Nephron (organoid): ENCODE results near the gene CLDN1.

Source experiments
- H3K27ac Mint-ChIP-seq, 3 experiments: 2 replicates each; pipeline ENCODE4 v1.8.0; 2020; ENCODE audit warnings: mixed read lengths in 3 of 3, mild to moderate bottlenecking in 2 of 3, moderate library complexity in 1 of 3
- H3K27me3 Mint-ChIP-seq: 2 replicates; pipeline ENCODE4 v1.8.0; 2021; ENCODE audit warnings: low read depth, mild to moderate bottlenecking, moderate library complexity, mixed read lengths
- H3K36me3 Mint-ChIP-seq: 2 replicates; pipeline ENCODE4 v1.8.0; 2020; ENCODE audit warnings: low read depth, mixed read lengths
- H3K4me1 Mint-ChIP-seq: 2 replicates; pipeline ENCODE4 v1.8.0; 2020; ENCODE audit warnings: mixed read lengths
- H3K4me3 Mint-ChIP-seq, 3 experiments: 2 replicates each; pipeline ENCODE4 v1.8.0; 2020; ENCODE audit warnings: mild to moderate bottlenecking in 3 of 3, mixed read lengths in 3 of 3, moderate library complexity in 2 of 3
- H3K9me3 Mint-ChIP-seq: 2 replicates; pipeline ENCODE4 v1.8.0; 2020; ENCODE audit warnings: mixed read lengths
- TF ChIP-seq, protein P1 (sequence below), 3 experiments: fragments of 200-600 bp; sonication (generic); IDR thresholded peaks; one replicate each; pipeline ENCODE4 v1.5.0; 2021; ENCODE audit warnings: antibody characterized with exemption in 3 of 3; ENCODE audit not compliant: unreplicated experiment in 3 of 3

CLDN1 gene, protein sequence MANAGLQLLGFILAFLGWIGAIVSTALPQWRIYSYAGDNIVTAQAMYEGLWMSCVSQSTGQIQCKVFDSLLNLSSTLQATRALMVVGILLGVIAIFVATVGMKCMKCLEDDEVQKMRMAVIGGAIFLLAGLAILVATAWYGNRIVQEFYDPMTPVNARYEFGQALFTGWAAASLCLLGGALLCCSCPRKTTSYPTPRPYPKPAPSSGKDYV

DNA sequence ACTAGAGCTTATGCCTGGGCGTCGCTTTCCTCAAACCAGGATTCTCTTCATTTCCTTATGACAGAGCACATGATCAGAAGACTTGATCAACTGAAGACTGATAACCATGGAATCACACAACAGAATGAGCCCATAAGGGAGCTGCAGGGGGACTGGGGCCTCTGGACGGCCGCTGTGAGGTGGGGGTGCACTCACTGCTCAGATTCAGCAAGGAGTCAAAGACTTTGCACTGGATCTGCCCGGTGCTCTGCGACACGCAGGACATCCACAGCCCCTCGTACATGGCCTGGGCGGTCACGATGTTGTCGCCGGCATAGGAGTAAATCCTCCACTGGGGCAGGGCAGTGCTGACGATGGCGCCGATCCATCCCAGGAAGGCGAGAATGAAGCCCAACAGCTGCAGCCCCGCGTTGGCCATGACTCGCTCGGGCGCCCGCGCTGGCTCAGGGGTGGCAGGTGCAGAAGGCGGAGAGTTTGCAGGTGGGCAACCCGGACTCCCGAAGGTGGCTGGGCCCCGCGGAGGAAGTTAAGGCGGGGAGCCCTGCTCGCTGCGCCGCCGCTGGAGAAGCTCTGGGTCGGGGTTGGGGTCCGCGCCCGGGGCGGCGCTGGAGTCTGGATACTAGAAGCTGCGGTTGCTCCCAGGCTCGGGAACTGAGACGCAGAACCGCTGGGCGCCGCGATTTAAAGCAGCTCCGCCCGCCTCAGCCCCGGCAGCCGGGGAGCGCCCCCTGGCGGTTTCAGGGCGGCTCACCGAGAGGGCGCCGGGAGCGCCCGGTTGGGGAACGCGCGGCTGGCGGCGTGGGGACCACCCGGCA is at the start of gene CLDN1:
TSS of gene CLDN1 (minus strand) at position 658 of the 815 bp plus-strand sequence. CDS start at position 418, 240 bp downstream.
- no peaks in the 10 kb centered on the region for H3K9me3 Mint-ChIP-seq
- TF ChIP-seq, protein P1, sequence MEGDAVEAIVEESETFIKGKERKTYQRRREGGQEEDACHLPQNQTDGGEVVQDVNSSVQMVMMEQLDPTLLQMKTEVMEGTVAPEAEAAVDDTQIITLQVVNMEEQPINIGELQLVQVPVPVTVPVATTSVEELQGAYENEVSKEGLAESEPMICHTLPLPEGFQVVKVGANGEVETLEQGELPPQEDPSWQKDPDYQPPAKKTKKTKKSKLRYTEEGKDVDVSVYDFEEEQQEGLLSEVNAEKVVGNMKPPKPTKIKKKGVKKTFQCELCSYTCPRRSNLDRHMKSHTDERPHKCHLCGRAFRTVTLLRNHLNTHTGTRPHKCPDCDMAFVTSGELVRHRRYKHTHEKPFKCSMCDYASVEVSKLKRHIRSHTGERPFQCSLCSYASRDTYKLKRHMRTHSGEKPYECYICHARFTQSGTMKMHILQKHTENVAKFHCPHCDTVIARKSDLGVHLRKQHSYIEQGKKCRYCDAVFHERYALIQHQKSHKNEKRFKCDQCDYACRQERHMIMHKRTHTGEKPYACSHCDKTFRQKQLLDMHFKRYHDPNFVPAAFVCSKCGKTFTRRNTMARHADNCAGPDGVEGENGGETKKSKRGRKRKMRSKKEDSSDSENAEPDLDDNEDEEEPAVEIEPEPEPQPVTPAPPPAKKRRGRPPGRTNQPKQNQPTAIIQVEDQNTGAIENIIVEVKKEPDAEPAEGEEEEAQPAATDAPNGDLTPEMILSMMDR (IDR thresholded peaks at IDR 0.05; ENCODE audit: unreplicated experiment in 3 of 3) = peak; percentile 97 to 99 (median 98)
- H3K4me3 Mint-ChIP-seq = peak within 1 kb of the TSS; percentile 80 to 91 (median 89)
- no peaks in the 10 kb centered on the region for H3K36me3 Mint-ChIP-seq
- H3K27me3 Mint-ChIP-seq = peaks cover 18% of the 10 kb centered on the region
- H3K4me1 Mint-ChIP-seq = peaks cover 47% of the 10 kb centered on the region
- H3K27ac Mint-ChIP-seq = peak within 1 kb of the TSS; percentile 74 to 82 (median 74)

DNA sequence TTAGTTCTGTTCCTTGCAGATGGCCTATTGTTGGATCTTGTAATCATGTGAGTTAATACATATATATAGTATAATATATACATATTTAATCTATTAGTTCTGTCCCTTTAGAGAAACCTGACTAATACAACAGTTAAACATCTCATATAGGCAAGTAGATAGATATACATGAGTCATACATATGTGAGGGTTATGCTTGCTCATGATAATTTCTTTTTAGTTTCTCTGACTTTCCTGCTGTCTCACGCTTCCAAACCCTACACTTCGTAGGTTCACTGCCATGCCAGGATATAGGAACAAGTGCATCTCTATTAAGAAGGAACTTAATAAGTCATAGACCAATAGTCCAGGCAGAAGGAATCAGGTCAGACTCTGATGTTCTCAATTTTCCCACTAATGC is 48.9 kb upstream of the CLDN1 start:
- TF ChIP-seq, protein P1 (IDR thresholded peaks at IDR 0.05; ENCODE audit: unreplicated experiment in 3 of 3) = no peak
- no peaks in the 10 kb centered on the region for H3K9me3 Mint-ChIP-seq

DNA sequence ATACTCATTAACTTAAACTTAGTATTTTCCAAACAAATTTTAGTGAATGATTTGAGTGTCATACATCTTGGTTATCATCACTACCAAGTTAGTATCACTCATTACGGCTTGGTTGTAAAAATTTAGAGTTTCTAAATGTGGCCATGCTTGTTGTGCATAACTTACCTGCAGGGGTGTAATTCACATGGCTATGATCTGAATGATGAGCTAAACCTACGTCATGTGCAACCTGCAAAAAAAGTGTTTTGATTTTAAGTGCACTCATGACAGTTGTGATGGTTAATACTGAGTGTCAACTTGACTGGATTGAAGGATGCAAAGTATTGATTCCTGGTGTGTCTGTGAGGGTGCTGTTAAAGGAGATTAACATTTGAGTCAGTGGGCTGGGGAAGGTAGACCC is 48.1 kb upstream of the CLDN1 start:
- no peaks in the 10 kb centered on the region for H3K9me3 Mint-ChIP-seq
- peaks cover 7% of the 10 kb centered on the region for H3K4me1 Mint-ChIP-seq
- no peaks in the 10 kb centered on the region for H3K36me3 Mint-ChIP-seq
- peaks cover 6% of the 10 kb centered on the region for H3K27me3 Mint-ChIP-seq
- TF ChIP-seq, protein P1 (IDR thresholded peaks at IDR 0.05; ENCODE audit: unreplicated experiment in 3 of 3) = no peak
- no peak overlapping the region for H3K27ac Mint-ChIP-seq
- no peak overlapping the region for H3K4me3 Mint-ChIP-seq

More for the DNA sequence above, 48.9 kb upstream of the CLDN1 start:
- Mint-ChIP-seq H3K4me1 (peaks cover 12% of the 10 kb centered on the region), H3K4me3 (no peak overlapping the region), H3K27ac (no peak overlapping the region), H3K36me3 (no peaks in the 10 kb centered on the region), H3K27me3 (peaks cover 6% of the 10 kb centered on the region)

DNA sequence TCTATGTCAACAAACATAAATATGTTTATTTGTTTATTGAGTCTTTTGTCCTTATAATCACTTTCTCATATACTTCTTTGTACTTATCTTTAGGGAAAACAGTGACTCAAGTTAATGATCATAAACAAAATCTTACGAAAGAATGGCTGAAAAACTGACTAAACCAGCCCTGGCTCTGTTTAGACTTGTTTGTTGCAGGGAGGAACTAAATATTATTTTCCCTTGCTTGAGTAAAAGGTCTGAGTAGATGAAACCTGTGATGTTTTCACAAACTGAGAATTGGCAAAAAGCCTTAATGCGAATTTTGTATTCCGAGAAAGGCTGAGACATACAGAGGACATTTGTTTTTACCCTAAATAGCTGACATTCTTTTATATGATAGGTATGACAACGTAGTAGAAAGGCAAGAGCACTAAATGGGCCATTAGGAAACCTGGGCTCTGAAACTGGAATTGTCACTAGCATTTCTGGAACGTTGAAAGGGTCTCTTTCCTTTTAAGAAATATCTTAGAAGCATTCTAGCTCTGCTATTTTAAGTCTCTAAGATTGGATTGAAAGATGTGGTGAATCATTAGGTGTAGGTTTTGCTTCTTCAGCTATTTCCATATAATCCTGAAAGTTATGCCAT is 47.5 kb upstream of the CLDN1 start:
- Mint-ChIP-seq H3K36me3 (no peaks in the 10 kb centered on the region), H3K27me3 (peaks cover 6% of the 10 kb centered on the region), H3K27ac (no peak overlapping the region), H3K9me3 (no peaks in the 10 kb centered on the region), H3K4me1 (peaks cover 4% of the 10 kb centered on the region), H3K4me3 (no peak overlapping the region)
- TF ChIP-seq, protein P1 (IDR thresholded peaks at IDR 0.05; ENCODE audit: unreplicated experiment in 3 of 3) = no peak

DNA sequence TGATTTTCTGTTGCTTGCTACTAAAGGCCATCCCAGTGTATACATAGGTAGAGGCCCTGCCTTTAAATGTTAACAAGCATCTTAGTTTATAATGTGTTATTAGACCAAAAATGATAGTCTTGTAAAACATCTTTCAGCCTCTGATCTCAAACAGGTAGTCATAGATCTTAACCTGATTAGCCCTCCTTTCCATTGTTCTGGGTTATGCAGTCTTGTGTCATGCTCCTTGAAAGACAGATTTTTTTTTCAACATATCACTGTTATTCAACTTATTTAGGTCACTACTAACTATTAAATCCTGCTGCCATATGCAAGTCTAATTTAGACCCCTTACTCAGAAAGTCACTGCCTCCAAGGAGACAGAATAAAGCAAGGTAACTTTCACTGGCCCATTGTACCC is 46.6 kb upstream of the CLDN1 start:
- Mint-ChIP-seq H3K27ac (no peak overlapping the region), H3K4me1 (peaks cover 4% of the 10 kb centered on the region), H3K9me3 (no peaks in the 10 kb centered on the region), H3K4me3 (no peak overlapping the region), H3K36me3 (no peaks in the 10 kb centered on the region), H3K27me3 (peaks cover 6% of the 10 kb centered on the region)
- TF ChIP-seq, protein P1 (IDR thresholded peaks at IDR 0.05; ENCODE audit: unreplicated experiment in 3 of 3) = no peak
